Measurements from ENCODE around the gene GNE. TPM values are rescaled to one million over a fixed set of nuclear protein-coding genes. Genes with fewer than 3 reads are reported as not detected.
"Not testable (repeated sequence)": the region's sequence is repeated elsewhere in the genome, so short reads cannot be mapped to it uniquely, and the experiment has no call there.

The GNE gene
- total RNA-seq, 1 experiment from 2014 or later, result 23.6 TPM

DNA sequence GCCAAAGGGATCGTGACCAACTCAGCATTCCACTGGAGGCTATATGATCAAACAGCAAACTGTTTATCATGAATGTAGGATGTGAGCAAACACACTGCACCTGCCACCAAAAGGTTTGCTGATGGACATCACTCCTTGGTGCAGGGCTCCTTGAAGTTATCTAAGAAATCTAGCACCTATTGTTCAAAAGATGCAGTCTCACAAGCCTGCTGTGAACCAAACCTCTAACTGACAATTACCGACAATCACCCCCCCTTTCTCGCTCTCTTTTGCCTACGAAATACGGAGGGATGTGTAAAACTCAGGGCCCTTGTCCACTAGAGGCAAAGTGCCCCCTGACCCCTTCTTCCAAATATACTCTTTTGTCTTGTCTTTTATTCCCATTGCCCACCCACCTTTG lies 70.0 kb downstream of the GNE start:
- H3K27me3 Mint-ChIP-seq (ENCODE audit: unreplicated experiment), result no peaks in the 10 kb centered on the region
- DNase-seq, result no peak
- intact Hi-C loops (cut with micrococcal nuclease; ENCODE audit: unreplicated experiment), result no loop called here
- peaks cover 2% of the 10 kb centered on the region for H3K4me1 Mint-ChIP-seq (ENCODE audit: low read depth, unreplicated experiment)
- no TSS peak for BruUV-seq (replicated peaks)
- no peak overlapping the region for H3K27ac Mint-ChIP-seq (ENCODE audit: unreplicated experiment)
- TF ChIP-seq, protein P1, sequence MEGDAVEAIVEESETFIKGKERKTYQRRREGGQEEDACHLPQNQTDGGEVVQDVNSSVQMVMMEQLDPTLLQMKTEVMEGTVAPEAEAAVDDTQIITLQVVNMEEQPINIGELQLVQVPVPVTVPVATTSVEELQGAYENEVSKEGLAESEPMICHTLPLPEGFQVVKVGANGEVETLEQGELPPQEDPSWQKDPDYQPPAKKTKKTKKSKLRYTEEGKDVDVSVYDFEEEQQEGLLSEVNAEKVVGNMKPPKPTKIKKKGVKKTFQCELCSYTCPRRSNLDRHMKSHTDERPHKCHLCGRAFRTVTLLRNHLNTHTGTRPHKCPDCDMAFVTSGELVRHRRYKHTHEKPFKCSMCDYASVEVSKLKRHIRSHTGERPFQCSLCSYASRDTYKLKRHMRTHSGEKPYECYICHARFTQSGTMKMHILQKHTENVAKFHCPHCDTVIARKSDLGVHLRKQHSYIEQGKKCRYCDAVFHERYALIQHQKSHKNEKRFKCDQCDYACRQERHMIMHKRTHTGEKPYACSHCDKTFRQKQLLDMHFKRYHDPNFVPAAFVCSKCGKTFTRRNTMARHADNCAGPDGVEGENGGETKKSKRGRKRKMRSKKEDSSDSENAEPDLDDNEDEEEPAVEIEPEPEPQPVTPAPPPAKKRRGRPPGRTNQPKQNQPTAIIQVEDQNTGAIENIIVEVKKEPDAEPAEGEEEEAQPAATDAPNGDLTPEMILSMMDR (IDR thresholded peaks at IDR 0.05; ENCODE audit: unreplicated experiment), result no peak
- CTCF ChIA-PET, result no interaction called here
- H3K4me3 Mint-ChIP-seq (ENCODE audit: low read depth, unreplicated experiment), result no peak overlapping the region
- no peaks in the 10 kb centered on the region for H3K9me3 Mint-ChIP-seq (ENCODE audit: low read depth, unreplicated experiment)
- H3K36me3 Mint-ChIP-seq (ENCODE audit: insufficient read depth, unreplicated experiment), result peaks cover 18% of the 10 kb centered on the region

DNA sequence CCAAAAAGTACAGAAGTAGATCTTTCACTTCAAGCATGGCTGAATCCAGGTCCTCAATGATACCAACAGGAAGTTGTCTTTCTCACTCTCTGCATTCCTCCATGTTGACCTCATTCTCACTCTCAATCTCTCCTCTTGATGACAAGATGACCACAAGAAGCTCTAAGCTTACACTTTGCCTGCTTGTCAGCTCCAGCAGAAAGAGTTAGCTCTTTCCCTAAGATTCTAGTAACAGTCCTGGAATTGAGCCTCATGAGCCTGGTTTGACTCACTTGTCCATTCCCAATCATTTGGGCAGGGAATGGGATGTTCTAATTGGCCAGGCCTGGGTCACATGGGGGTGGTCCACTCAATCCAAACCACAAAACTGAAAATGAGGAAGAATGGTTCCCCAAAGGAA lies 70.8 kb downstream of the GNE start:
- H3K27me3 Mint-ChIP-seq (ENCODE audit: unreplicated experiment), result no peaks in the 10 kb centered on the region
- H3K27ac Mint-ChIP-seq (ENCODE audit: unreplicated experiment), result no peak overlapping the region
- CTCF ChIA-PET, result no interaction called here
- TF ChIP-seq, protein P1 (IDR thresholded peaks at IDR 0.05; ENCODE audit: unreplicated experiment), result no peak
- no peak for DNase-seq
- no TSS peak for BruUV-seq (replicated peaks)
- peaks cover 18% of the 10 kb centered on the region for H3K36me3 Mint-ChIP-seq (ENCODE audit: insufficient read depth, unreplicated experiment)
- H3K9me3 Mint-ChIP-seq (ENCODE audit: low read depth, unreplicated experiment), result no peaks in the 10 kb centered on the region
- no peak overlapping the region for H3K4me3 Mint-ChIP-seq (ENCODE audit: low read depth, unreplicated experiment)
- intact Hi-C loops (cut with micrococcal nuclease; ENCODE audit: unreplicated experiment), result no loop called here
- H3K4me1 Mint-ChIP-seq (ENCODE audit: low read depth, unreplicated experiment), result no peaks in the 10 kb centered on the region

DNA sequence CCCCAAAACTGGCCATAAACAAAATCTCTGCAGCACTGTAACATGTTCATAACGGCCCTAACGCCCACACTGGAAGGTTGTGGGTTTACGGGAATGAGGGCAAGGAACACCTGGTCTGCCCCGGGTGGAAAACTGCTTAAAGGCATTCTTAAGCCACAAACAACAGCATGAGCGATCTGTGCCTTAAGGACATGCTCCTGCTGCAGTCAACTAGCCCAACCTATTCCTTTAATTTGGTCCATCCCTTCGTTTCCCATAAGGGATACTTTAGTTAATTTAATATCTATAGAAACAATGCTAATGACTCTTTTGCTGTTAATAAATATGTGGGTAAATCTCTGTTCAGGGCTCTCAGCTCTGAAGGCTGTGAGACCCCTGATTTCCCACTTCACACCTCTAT lies 78.0 kb downstream of the GNE start:
- H3K27ac Mint-ChIP-seq (ENCODE audit: unreplicated experiment); CTCF ChIA-PET; DNase-seq; H3K27me3 Mint-ChIP-seq (ENCODE audit: unreplicated experiment); intact Hi-C loops (cut with micrococcal nuclease; ENCODE audit: unreplicated experiment); H3K9me3 Mint-ChIP-seq (ENCODE audit: low read depth, unreplicated experiment); H3K4me3 Mint-ChIP-seq (ENCODE audit: low read depth, unreplicated experiment); H3K36me3 Mint-ChIP-seq (ENCODE audit: insufficient read depth, unreplicated experiment); BruUV-seq (replicated peaks); H3K4me1 Mint-ChIP-seq (ENCODE audit: low read depth, unreplicated experiment): not testable (repeated sequence)

DNA sequence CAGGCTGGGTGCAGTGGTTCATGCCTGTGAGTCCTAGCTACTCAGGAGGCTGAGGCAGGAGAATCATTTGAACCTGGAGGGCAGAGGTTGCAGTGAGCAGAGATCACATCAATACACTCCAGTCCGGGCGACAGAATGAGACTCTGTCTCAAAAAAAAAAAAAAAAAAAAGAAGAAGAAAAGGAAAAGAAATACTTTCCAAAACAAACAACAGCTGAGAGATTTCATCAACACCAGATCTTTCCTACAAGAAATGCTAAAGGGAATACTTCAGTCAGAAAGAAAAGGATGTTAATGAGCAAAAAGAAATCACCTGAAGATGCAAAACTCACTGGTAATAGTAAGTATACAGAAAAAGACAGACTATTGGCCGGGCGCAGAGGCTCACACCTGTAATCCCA lies 80.7 kb downstream of the GNE start:
- Mint-ChIP-seq H3K27ac (ENCODE audit: unreplicated experiment) (no peak overlapping the region), H3K4me3 (ENCODE audit: low read depth, unreplicated experiment) (no peak overlapping the region), H3K36me3 (ENCODE audit: insufficient read depth, unreplicated experiment) (no peaks in the 10 kb centered on the region), H3K4me1 (ENCODE audit: low read depth, unreplicated experiment) (no peaks in the 10 kb centered on the region), H3K27me3 (ENCODE audit: unreplicated experiment) (no peaks in the 10 kb centered on the region), H3K9me3 (ENCODE audit: low read depth, unreplicated experiment) (no peaks in the 10 kb centered on the region)
- TF ChIP-seq, protein P1 (IDR thresholded peaks at IDR 0.05; ENCODE audit: unreplicated experiment), result no peak
- CTCF ChIA-PET, result no interaction called here
- no TSS peak for BruUV-seq (replicated peaks)
- DNase-seq, result no peak
- intact Hi-C loops (cut with micrococcal nuclease; ENCODE audit: unreplicated experiment), result no loop called here

DNA sequence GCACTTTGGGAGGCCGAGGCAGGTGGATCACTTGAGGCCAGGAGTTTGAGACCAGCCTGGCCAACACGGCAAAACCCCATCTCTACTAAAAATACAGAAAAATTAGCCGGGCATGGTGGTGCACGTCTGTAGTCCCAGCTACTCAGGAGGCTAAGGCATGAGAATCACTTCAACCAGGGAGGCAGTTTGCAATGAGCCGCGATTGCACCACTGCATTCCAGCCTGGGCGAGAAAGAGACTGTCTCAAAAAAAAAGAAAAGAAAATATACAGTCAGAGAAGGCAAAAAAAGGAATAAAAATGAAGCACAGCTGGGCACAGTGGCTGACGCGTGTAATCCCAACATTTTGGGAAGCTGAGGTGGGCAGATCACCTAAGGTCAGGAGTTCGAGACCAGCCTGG lies 81.8 kb downstream of the GNE start:
- CTCF ChIA-PET; H3K4me1 Mint-ChIP-seq (ENCODE audit: low read depth, unreplicated experiment); H3K9me3 Mint-ChIP-seq (ENCODE audit: low read depth, unreplicated experiment); H3K27me3 Mint-ChIP-seq (ENCODE audit: unreplicated experiment); H3K27ac Mint-ChIP-seq (ENCODE audit: unreplicated experiment); intact Hi-C loops (cut with micrococcal nuclease; ENCODE audit: unreplicated experiment); H3K36me3 Mint-ChIP-seq (ENCODE audit: insufficient read depth, unreplicated experiment); H3K4me3 Mint-ChIP-seq (ENCODE audit: low read depth, unreplicated experiment); BruUV-seq (replicated peaks); DNase-seq: not testable (repeated sequence)

DNA sequence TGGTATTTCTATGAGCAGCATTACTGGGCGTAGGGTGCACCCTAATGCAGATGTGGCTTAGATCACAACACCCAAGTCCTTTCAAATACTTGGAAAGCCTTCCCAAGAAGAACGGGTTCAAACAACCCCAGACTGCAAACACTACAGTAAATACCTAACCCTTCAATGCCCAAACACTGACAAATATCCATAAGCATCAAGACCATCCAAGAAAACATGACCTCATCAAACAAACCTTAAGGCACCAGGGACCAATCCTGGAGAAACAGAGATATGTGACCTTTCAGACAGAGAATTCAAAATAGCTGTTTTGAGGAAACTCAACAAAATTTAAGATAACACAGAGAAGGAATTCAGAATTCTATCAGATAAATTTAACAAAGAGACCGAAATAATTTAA lies 83.0 kb downstream of the GNE start:
- DNase-seq; CTCF ChIA-PET; H3K27me3 Mint-ChIP-seq (ENCODE audit: unreplicated experiment); H3K4me1 Mint-ChIP-seq (ENCODE audit: low read depth, unreplicated experiment); BruUV-seq (replicated peaks); H3K4me3 Mint-ChIP-seq (ENCODE audit: low read depth, unreplicated experiment); H3K9me3 Mint-ChIP-seq (ENCODE audit: low read depth, unreplicated experiment); H3K36me3 Mint-ChIP-seq (ENCODE audit: insufficient read depth, unreplicated experiment); intact Hi-C loops (cut with micrococcal nuclease; ENCODE audit: unreplicated experiment); H3K27ac Mint-ChIP-seq (ENCODE audit: unreplicated experiment): not testable (repeated sequence)
